Measurements from ENCODE around the gene KLK12.

The KLK12 gene

DNA sequence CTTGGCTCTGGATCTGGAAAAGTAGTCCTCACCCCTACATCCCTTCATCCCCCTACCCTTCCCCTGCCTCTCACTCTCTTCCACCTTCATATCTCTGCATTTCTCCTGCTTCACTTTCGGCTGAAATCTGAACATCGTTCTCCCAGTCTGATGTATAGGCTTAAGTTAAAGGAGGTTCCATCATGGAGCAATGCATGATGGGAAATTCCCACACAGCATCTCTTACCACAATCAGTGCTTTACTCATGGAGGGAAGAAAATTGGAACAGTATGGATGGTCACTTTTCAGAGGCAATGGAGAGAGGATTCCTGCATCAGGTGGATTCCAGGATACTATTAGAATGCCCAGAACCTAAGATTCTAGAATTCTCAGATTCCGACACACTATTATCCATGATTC, 27.3 kb downstream of the KLK12 start:
- Histone ChIP-seq H3K4me1 (ENCODE audit: low read length) (no peaks in the 10 kb centered on the region), H3K79me2 (ENCODE audit: low read length) (no peaks in the 10 kb centered on the region), H2AFZ (ENCODE audit: low read length) (no peak overlapping the region), H3K9me3 (replicated peaks; ENCODE audit: insufficient read depth, low read length) (no peaks in the 10 kb centered on the region), H3K27ac (ENCODE audit: low read length) (no peak overlapping the region), H3K9ac (ENCODE audit: low read length) (no peak overlapping the region), H3K27me3 (replicated peaks; ENCODE audit: insufficient read depth, low read length) (peaks cover 7% of the 10 kb centered on the region; the same call in 1 of the 2 replicates), H4K20me1 (ENCODE audit: insufficient read depth, low read length) (no peaks in the 10 kb centered on the region), H3K9me2 (replicated peaks; ENCODE audit: insufficient read depth, low read length) (no peaks in the 10 kb centered on the region), H3K36me3 (replicated peaks; ENCODE audit: insufficient read depth, low read length) (no peaks in the 10 kb centered on the region), H3F3A (ENCODE audit: insufficient read depth, low read length) (no peaks in the 10 kb centered on the region), H3K4me2 (ENCODE audit: low read depth, low read length) (no peak overlapping the region), H3K4me3 (ENCODE audit: low read length) (no peak overlapping the region)
- TF ChIP-seq EZH2phosphoT487 (IDR thresholded peaks at IDR 0.05; ENCODE audit: low read length) (no peak), EZH2 (optimal IDR thresholded peaks at IDR 0.05; ENCODE audit: low read depth, low read length) (no peak)
- TF ChIP-seq, protein P1, sequence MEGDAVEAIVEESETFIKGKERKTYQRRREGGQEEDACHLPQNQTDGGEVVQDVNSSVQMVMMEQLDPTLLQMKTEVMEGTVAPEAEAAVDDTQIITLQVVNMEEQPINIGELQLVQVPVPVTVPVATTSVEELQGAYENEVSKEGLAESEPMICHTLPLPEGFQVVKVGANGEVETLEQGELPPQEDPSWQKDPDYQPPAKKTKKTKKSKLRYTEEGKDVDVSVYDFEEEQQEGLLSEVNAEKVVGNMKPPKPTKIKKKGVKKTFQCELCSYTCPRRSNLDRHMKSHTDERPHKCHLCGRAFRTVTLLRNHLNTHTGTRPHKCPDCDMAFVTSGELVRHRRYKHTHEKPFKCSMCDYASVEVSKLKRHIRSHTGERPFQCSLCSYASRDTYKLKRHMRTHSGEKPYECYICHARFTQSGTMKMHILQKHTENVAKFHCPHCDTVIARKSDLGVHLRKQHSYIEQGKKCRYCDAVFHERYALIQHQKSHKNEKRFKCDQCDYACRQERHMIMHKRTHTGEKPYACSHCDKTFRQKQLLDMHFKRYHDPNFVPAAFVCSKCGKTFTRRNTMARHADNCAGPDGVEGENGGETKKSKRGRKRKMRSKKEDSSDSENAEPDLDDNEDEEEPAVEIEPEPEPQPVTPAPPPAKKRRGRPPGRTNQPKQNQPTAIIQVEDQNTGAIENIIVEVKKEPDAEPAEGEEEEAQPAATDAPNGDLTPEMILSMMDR (IDR thresholded peaks at IDR 0.05; ENCODE audit: low read length) = no peak
- DNase-seq = no peak

DNA sequence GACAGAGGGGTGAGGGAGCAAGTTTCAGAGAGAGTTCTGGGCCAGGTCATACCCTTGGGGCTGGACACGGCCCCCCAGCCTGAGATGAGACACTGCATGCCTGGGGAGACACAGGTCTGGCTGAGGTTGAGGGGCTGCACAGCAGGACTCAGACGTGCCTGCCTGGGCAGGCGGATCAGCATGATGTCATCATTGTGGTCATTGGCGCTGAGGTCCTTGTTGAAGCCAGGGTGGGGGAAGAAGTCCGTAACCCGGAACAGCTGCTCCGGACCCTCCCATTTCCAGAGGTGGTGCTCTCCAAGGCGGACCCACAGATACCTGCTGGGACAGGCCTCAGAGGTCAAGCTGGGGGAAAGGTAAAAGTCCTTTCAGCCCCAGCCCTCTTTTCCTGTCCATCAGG, 28.4 kb downstream of the KLK12 start:
- DNase-seq = no peak
- H3F3A ChIP-seq (ENCODE audit: insufficient read depth, low read length) = no peaks in the 10 kb centered on the region
- no peak overlapping the region for H3K4me2 ChIP-seq (ENCODE audit: low read depth, low read length)
- no peaks in the 10 kb centered on the region for H3K9me2 ChIP-seq (replicated peaks; ENCODE audit: insufficient read depth, low read length)
- H3K9ac ChIP-seq (ENCODE audit: low read length) = no peak overlapping the region
- H3K79me2 ChIP-seq (ENCODE audit: low read length) = no peaks in the 10 kb centered on the region
- H2AFZ ChIP-seq (ENCODE audit: low read length) = no peak overlapping the region
- no peaks in the 10 kb centered on the region for H4K20me1 ChIP-seq (ENCODE audit: insufficient read depth, low read length)
- no peak overlapping the region for H3K4me3 ChIP-seq (ENCODE audit: low read length)
- H3K36me3 ChIP-seq (replicated peaks; ENCODE audit: insufficient read depth, low read length) = no peaks in the 10 kb centered on the region
- no peaks in the 10 kb centered on the region for H3K9me3 ChIP-seq (replicated peaks; ENCODE audit: insufficient read depth, low read length)
- TF ChIP-seq EZH2 (optimal IDR thresholded peaks at IDR 0.05; ENCODE audit: low read depth, low read length) (no peak), EZH2phosphoT487 (IDR thresholded peaks at IDR 0.05; ENCODE audit: low read length) (no peak)
- TF ChIP-seq, protein P1 (IDR thresholded peaks at IDR 0.05; ENCODE audit: low read length) = no peak
- H3K27ac ChIP-seq (ENCODE audit: low read length) = no peak overlapping the region
- H3K4me1 ChIP-seq (ENCODE audit: low read length) = no peaks in the 10 kb centered on the region
- peaks cover 9% of the 10 kb centered on the region; the same call in 1 of the 2 replicates for H3K27me3 ChIP-seq (replicated peaks; ENCODE audit: insufficient read depth, low read length)

DNA sequence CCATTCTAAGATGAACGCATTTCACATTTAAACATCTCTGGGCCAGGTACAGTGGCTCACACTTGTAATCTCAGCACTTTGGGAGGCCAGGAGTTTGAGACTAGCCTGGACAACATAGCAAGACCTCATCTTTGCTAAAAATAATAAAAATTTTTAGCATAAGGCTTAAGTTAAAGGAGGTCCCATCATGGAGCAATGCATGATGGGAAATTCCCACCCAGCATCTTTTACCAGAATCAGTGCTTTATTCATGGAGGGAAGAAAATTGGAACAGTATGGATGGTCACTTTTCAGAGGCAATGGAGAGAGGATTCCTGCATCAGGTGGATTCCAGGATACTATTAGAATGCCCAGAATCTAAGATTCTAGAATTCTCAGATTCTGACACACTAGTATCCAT, 29.6 kb downstream of the KLK12 start:
- H3K9ac ChIP-seq (ENCODE audit: low read length) = no peak overlapping the region
- no peaks in the 10 kb centered on the region for H4K20me1 ChIP-seq (ENCODE audit: insufficient read depth, low read length)
- H3K27ac ChIP-seq (ENCODE audit: low read length) = no peak overlapping the region
- no peak overlapping the region for H2AFZ ChIP-seq (ENCODE audit: low read length)
- no peak for TF ChIP-seq EZH2phosphoT487 (IDR thresholded peaks at IDR 0.05; ENCODE audit: low read length)
- TF ChIP-seq, protein P1 (IDR thresholded peaks at IDR 0.05; ENCODE audit: low read length) = no peak
- TF ChIP-seq EZH2 (optimal IDR thresholded peaks at IDR 0.05; ENCODE audit: low read depth, low read length) = no peak
- no peak for DNase-seq
- peaks cover 9% of the 10 kb centered on the region; the same call in 1 of the 2 replicates for H3K27me3 ChIP-seq (replicated peaks; ENCODE audit: insufficient read depth, low read length)
- no peaks in the 10 kb centered on the region for H3F3A ChIP-seq (ENCODE audit: insufficient read depth, low read length)
- H3K4me3 ChIP-seq (ENCODE audit: low read length) = no peak overlapping the region
- H3K79me2 ChIP-seq (ENCODE audit: low read length) = no peaks in the 10 kb centered on the region
- H3K4me1 ChIP-seq (ENCODE audit: low read length) = no peaks in the 10 kb centered on the region
- no peaks in the 10 kb centered on the region for H3K9me3 ChIP-seq (replicated peaks; ENCODE audit: insufficient read depth, low read length)
- H3K9me2 ChIP-seq (replicated peaks; ENCODE audit: insufficient read depth, low read length) = no peaks in the 10 kb centered on the region
- no peaks in the 10 kb centered on the region for H3K36me3 ChIP-seq (replicated peaks; ENCODE audit: insufficient read depth, low read length)
- no peak overlapping the region for H3K4me2 ChIP-seq (ENCODE audit: low read depth, low read length)
